Right renal cortex interstitium (tissue), 3 donors: Measurements from ENCODE around the gene CNTNAP2. TPM values are rescaled to one million over a fixed set of nuclear protein-coding genes. Genes with fewer than 3 reads are reported as not detected.

Experiments
- DNase-seq, 3 donors: peaks; one replicate each; pipeline ENCODE4 v3.0.0-alpha.2; 2013; ENCODE audit warnings: low read depth in 3 of 3, low spot score in 2 of 3
- polyA plus RNA-seq, 3 donors: library from polyadenylated mRNA; unstranded; fragments of 120-200 nt; gene quantifications; one replicate each; pipeline ENCODE4 v1.2.1, GENCODE V29; 2013; ENCODE audit not compliant: insufficient read length in 3 of 3

CNTNAP2 gene
- polyA plus RNA-seq, 3 donors, result 21.2 to 29.0 (median 25.8) TPM

- DNase-seq, result no peak
Observed at GRCh38 chr7:146960773-146961391, 844.3 kb downstream of the CNTNAP2 start.

GRCh38 chr7:146961617-146962016 is 845.0 kb downstream of the CNTNAP2 start:
- no peak for DNase-seq

- no peak for DNase-seq
Observed at GRCh38 chr7:146966274-146966673, 849.7 kb downstream of the CNTNAP2 start.

- no peak for DNase-seq
Observed at GRCh38 chr7:146982482-146982881, 865.9 kb downstream of the CNTNAP2 start.

- no peak for DNase-seq
Observed at GRCh38 chr7:146991596-146991995, 875.0 kb downstream of the CNTNAP2 start.

- DNase-seq, result no peak
Observed at GRCh38 chr7:146993764-146994163, 877.2 kb downstream of the CNTNAP2 start.

GRCh38 chr7:147008530-147008929 is 891.9 kb downstream of the CNTNAP2 start:
- DNase-seq, result no peak

GRCh38 chr7:147012666-147013065 is 896.1 kb downstream of the CNTNAP2 start:
- no peak for DNase-seq

GRCh38 chr7:147013825-147014224 is 897.2 kb downstream of the CNTNAP2 start:
- no peak for DNase-seq

GRCh38 chr7:147014286-147014955 is 897.8 kb downstream of the CNTNAP2 start:
- no peak for DNase-seq

- no peak for DNase-seq
Observed at GRCh38 chr7:147015999-147016398, 899.4 kb downstream of the CNTNAP2 start.

GRCh38 chr7:147022056-147022455 is 905.5 kb downstream of the CNTNAP2 start:
- no peak for DNase-seq

GRCh38 chr7:147023440-147023839 is 906.8 kb downstream of the CNTNAP2 start:
- no peak for DNase-seq

- DNase-seq, result no peak
Observed at GRCh38 chr7:147029953-147030352, 913.4 kb downstream of the CNTNAP2 start.

- no peak for DNase-seq
Observed at GRCh38 chr7:147033641-147034040, 917.0 kb downstream of the CNTNAP2 start.

- no peak for DNase-seq
Observed at GRCh38 chr7:147041438-147041837, 924.8 kb downstream of the CNTNAP2 start.

- no peak for DNase-seq
Observed at GRCh38 chr7:147044941-147045340, 928.3 kb downstream of the CNTNAP2 start.

GRCh38 chr7:147047696-147048095 is 931.1 kb downstream of the CNTNAP2 start:
- no peak for DNase-seq

GRCh38 chr7:147048864-147049263 is 932.3 kb downstream of the CNTNAP2 start:
- no peak for DNase-seq

- no peak for DNase-seq
Observed at GRCh38 chr7:147052818-147053217, 936.2 kb downstream of the CNTNAP2 start.

- DNase-seq, result no peak
Observed at GRCh38 chr7:147053746-147054145, 937.1 kb downstream of the CNTNAP2 start.

GRCh38 chr7:147060070-147060469 is 943.5 kb downstream of the CNTNAP2 start:
- DNase-seq, result no peak

- DNase-seq, result no peak
Observed at GRCh38 chr7:147062897-147063296, 946.3 kb downstream of the CNTNAP2 start.
